ENCODE results near the gene RSF1.
"Not testable (repeated sequence)": the region's sequence is repeated elsewhere in the genome, so short reads cannot be mapped to it uniquely, and the experiment has no call there.

RSF1 gene

GRCh38 chr11:77820565-77821348 is at the start of gene RSF1, which contains the start of gene AAMDC:
Gene RSF1, minus strand, starts transcription at chr11:77820722. Its CDS starts 8 bp downstream, at chr11:77820714.
Gene AAMDC, plus strand, starts transcription at chr11:77821144. Its CDS starts 21,353 bp downstream, at chr11:77842497.
- peak; percentile 96 for DNase-seq (ENCODE audit: low spot score)
- TF ChIP-seq CTCF (IDR thresholded peaks at IDR 0.05; ENCODE audit: borderline replicate concordance, control extremely low read depth, extremely low read depth, insufficient read depth, missing control alignments): peak; percentile 56
- in situ Hi-C loops (cut with MboI; ENCODE audit: low sequenced_read_pairs, unreplicated experiment): no loop called here

GRCh38 chr11:77868744-77869143 is 48.2 kb upstream of the RSF1 start:
- in situ Hi-C loops (cut with MboI; ENCODE audit: low sequenced_read_pairs, unreplicated experiment): no loop called here
- DNase-seq (ENCODE audit: low spot score): no peak
- TF ChIP-seq CTCF (IDR thresholded peaks at IDR 0.05; ENCODE audit: borderline replicate concordance, control extremely low read depth, extremely low read depth, insufficient read depth, missing control alignments): no peak

- in situ Hi-C loops (cut with MboI; ENCODE audit: low sequenced_read_pairs, unreplicated experiment): no loop called here
- no peak for DNase-seq (ENCODE audit: low spot score)
- no peak for TF ChIP-seq CTCF (IDR thresholded peaks at IDR 0.05; ENCODE audit: borderline replicate concordance, control extremely low read depth, extremely low read depth, insufficient read depth, missing control alignments)
These were observed 45.8 kb upstream of the RSF1 start for GRCh38 chr11:77866336-77866735.

GRCh38 chr11:77865805-77866204 is 45.3 kb upstream of the RSF1 start:
- DNase-seq (ENCODE audit: low spot score): no peak
- no peak for TF ChIP-seq CTCF (IDR thresholded peaks at IDR 0.05; ENCODE audit: borderline replicate concordance, control extremely low read depth, extremely low read depth, insufficient read depth, missing control alignments)
- in situ Hi-C loops (cut with MboI; ENCODE audit: low sequenced_read_pairs, unreplicated experiment): no loop called here

- in situ Hi-C loops (cut with MboI; ENCODE audit: low sequenced_read_pairs, unreplicated experiment); DNase-seq (ENCODE audit: low spot score): not testable (repeated sequence)
These were observed 40.9 kb upstream of the RSF1 start for GRCh38 chr11:77861444-77861843.

- in situ Hi-C loops (cut with MboI; ENCODE audit: low sequenced_read_pairs, unreplicated experiment); DNase-seq (ENCODE audit: low spot score): not testable (repeated sequence)
These were observed 37.5 kb upstream of the RSF1 start for GRCh38 chr11:77857906-77858457.

- TF ChIP-seq CTCF (IDR thresholded peaks at IDR 0.05; ENCODE audit: borderline replicate concordance, control extremely low read depth, extremely low read depth, insufficient read depth, missing control alignments): no peak
- in situ Hi-C loops (cut with MboI; ENCODE audit: low sequenced_read_pairs, unreplicated experiment): no loop called here
- no peak for DNase-seq (ENCODE audit: low spot score)
These were observed 34.3 kb upstream of the RSF1 start for GRCh38 chr11:77854838-77855237.

Data from GM13976 (cell line).